ENCODE measurements around the gene C1orf56. TPM values are rescaled to one million over a fixed set of nuclear protein-coding genes. Genes with fewer than 3 reads are reported as not detected.

Gene C1orf56
- total and polyA plus RNA-seq, 10 of the 15 experiments (the other 5 are each of a cell fraction or from before 2014, with no cell fraction given), result 0.22 to 15.5 (median 1.5) TPM

DNA sequence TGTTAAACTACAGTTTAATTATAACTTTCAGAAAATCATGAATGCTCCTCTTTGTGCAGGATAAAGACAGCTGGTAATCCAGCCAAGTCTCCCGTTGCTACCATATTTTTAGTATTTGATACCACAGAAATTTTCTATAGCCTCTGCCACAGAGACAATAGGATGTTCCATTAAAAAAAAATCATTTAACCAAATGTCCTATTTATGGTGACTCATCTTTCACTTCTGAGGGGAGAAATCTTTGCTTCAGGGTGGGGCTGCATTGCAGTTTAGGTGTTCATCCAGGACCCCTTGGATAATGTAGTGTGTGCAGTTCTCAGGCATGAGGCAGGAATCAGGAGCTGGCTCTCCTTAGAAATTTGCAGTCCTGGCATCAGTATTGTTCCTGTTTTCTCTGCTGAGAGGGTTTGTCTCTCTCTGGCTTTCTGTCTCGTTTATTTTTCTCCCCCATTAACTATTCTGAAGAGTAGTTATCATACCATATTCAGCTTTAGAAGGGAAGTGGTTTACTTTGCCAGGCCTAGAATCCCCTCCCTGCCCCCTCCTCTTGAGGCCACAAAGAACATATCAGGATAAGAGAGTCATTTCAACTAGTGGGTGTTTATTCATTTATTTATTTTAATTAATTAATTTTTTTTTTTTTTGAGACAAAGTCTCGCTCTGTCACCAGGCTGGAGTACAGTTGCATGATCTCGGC, 36.2 kb upstream of the C1orf56 start:
- no peak overlapping the region for H3K9ac ChIP-seq (ENCODE audit: control insufficient read depth, insufficient read depth, low read length)

DNA sequence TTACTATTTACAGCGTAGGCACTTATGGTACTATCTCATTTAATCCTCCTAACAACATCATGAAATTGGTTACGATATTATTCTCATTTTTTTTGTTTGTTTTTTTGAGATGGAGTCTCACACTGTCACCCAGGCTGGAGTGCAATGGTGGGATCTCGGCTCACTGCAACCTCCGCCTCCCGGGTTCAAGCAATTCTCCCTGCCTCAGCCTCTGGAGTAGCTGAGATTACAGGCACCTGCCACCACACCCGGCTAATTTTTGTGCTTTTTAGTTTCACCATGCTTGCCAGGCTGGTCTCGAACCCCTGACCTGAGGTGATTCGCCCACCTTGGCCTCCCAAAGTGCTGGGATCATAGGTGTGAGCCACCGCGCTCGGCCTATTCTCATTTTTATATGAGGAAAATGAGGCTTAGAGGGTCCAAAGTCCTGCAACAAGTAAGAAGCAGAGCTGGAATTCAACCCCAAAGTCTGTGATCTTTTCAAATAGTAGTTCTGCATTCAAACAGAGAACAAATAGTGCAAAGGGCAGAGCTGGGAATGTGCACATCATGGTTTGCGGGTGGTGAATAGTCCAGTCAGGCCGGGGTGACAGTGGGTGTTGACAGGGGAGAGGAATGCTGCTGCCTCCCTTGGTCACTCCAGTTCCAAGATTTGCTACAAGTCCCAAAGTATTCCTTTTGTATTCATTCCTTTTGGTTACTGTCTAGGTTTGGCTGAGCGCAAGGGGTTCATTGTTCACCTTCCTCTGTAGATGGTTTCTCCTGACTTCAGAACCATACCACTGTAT, 34.7 kb upstream of the C1orf56 start:
- DNase-seq (ENCODE audit: low read depth, low spot score) (no peak), FAIRE-seq (no peak), ATAC-seq (no peak)
- Histone ChIP-seq H3K4me1 (ENCODE audit: control insufficient read depth, insufficient read depth, low read length) (peaks cover 4% of the 10 kb centered on the region), H2AFZ (ENCODE audit: control insufficient read depth, low read depth, low read length) (no peak overlapping the region), H3K4me2 (ENCODE audit: control insufficient read depth, insufficient read depth) (no peak overlapping the region), H3K27ac (ENCODE audit: control insufficient read depth, insufficient read depth) (no peak overlapping the region), H3K9me3 (replicated peaks; ENCODE audit: control insufficient read depth, insufficient read depth, low read length) (no peaks in the 10 kb centered on the region), H3K79me2 (ENCODE audit: control insufficient read depth, insufficient read depth, low read length) (peaks cover 11% of the 10 kb centered on the region), H3K9ac (ENCODE audit: control insufficient read depth, insufficient read depth, low read length) (no peak overlapping the region), H4K20me1 (ENCODE audit: control insufficient read depth, insufficient read depth) (no peaks in the 10 kb centered on the region), H3K36me3 (ENCODE audit: control insufficient read depth in 2 of 2, insufficient read depth in 2 of 2, low read length in 1 of 2) (no peaks in the 10 kb centered on the region), H3K27me3 (replicated peaks in 1 of 2; ENCODE audit: control insufficient read depth in 2 of 2, insufficient read depth in 2 of 2, low read length in 1 of 2) (no peaks in the 10 kb centered on the region), H3K4me3 (no peak overlapping the region)
- no TSS peak for BruUV-seq (replicated peaks)
- in situ Hi-C loops (cut with MboI) (no loop called here), intact Hi-C loops (cut with micrococcal nuclease; ENCODE audit: unreplicated experiment) (no loop called here)
- ChIA-PET POLR2A (interaction anchor here (0.8 kb wide), 1 partner anchor 67 kb away, joined by 5 read pairs; no protein-coding TSS in a partner anchor), CTCF (interaction anchor here (0.7 to 1.9 kb wide), 4 partner anchors 12 to 79 kb away, joined by 3 to 7 read pairs (median 3); partner anchors contain the start of gene CDC42SE1), RAD21 (ENCODE audit: unreplicated experiment) (interaction anchor here (2.0 kb wide), 1 partner anchor 144 kb away, joined by 4 read pairs; the partner anchor contains the start of gene TNFAIP8L2), SMC1A (ENCODE audit: uncharacterized antibody, unreplicated experiment) (no interaction called here)
- TF ChIP-seq, protein P1, sequence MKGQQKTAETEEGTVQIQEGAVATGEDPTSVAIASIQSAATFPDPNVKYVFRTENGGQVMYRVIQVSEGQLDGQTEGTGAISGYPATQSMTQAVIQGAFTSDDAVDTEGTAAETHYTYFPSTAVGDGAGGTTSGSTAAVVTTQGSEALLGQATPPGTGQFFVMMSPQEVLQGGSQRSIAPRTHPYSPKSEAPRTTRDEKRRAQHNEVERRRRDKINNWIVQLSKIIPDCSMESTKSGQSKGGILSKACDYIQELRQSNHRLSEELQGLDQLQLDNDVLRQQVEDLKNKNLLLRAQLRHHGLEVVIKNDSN (IDR thresholded peaks at IDR 0.05; ENCODE audit: borderline replicate concordance, extremely low read length, insufficient read depth, low read depth, low read length), result no peak
- 87% methylated on average over 14 of the region's 14 CpGs for WGBS (ENCODE audit: insufficient coverage, insufficient replicate concordance, low lambda C conversion rate, missing lambda C conversion rate)

More for the DNA sequence above, 36.2 kb upstream of the C1orf56 start:
- Histone ChIP-seq H3K9me3 (replicated peaks; ENCODE audit: control insufficient read depth, insufficient read depth, low read length) (no peaks in the 10 kb centered on the region), H3K4me1 (ENCODE audit: control insufficient read depth, insufficient read depth, low read length) (peaks cover 7% of the 10 kb centered on the region), H3K27ac (ENCODE audit: control insufficient read depth, insufficient read depth) (no peak overlapping the region), H3K36me3 (ENCODE audit: control insufficient read depth in 2 of 2, insufficient read depth in 2 of 2, low read length in 1 of 2) (no peaks in the 10 kb centered on the region), H4K20me1 (ENCODE audit: control insufficient read depth, insufficient read depth) (no peaks in the 10 kb centered on the region), H3K79me2 (ENCODE audit: control insufficient read depth, insufficient read depth, low read length) (peaks cover 11% of the 10 kb centered on the region), H2AFZ (ENCODE audit: control insufficient read depth, low read depth, low read length) (no peak overlapping the region), H3K27me3 (replicated peaks in 1 of 2; ENCODE audit: control insufficient read depth in 2 of 2, insufficient read depth in 2 of 2, low read length in 1 of 2) (no peaks in the 10 kb centered on the region), H3K4me3 (no peak overlapping the region), H3K4me2 (ENCODE audit: control insufficient read depth, insufficient read depth) (no peak overlapping the region)
- no TSS peak for BruUV-seq (replicated peaks)
- TF ChIP-seq, protein P2, sequence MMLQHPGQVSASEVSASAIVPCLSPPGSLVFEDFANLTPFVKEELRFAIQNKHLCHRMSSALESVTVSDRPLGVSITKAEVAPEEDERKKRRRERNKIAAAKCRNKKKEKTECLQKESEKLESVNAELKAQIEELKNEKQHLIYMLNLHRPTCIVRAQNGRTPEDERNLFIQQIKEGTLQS (IDR thresholded peaks at IDR 0.05; ENCODE audit: borderline replicate concordance, extremely low read depth, low read depth, low read length), result no peak
- no peak for TF ChIP-seq IRF4 (IDR thresholded peaks at IDR 0.05; ENCODE audit: low read depth, low read length)
- ChIA-PET CTCF (interaction anchor here (1.2 to 1.9 kb wide), 2 partner anchors 13 to 77 kb away, joined by 3 to 7 read pairs; no protein-coding TSS in a partner anchor), RAD21 (ENCODE audit: unreplicated experiment) (no interaction called here), SMC1A (ENCODE audit: uncharacterized antibody, unreplicated experiment) (no interaction called here), POLR2A (interaction anchor here (0.6 to 1.3 kb wide), 2 partner anchors 47 to 87 kb away, joined by 4 to 5 read pairs; no protein-coding TSS in a partner anchor)
- 73% methylated on average over 4 of the region's 4 CpGs for WGBS (ENCODE audit: insufficient coverage, insufficient replicate concordance, low lambda C conversion rate, missing lambda C conversion rate)
- ATAC-seq (no peak), DNase-seq (ENCODE audit: low read depth, low spot score) (no peak), FAIRE-seq (no peak)
- intact Hi-C loops (cut with micrococcal nuclease; ENCODE audit: unreplicated experiment), result no loop called here
- in situ Hi-C loops (cut with MboI), result no loop called here

Data from GM12878 (cell line).